ENCODE results near the gene DEGS2. TPM values are rescaled to one million over a fixed set of nuclear protein-coding genes. Genes with fewer than 3 reads are reported as not detected.

The DEGS2 gene
- total and polyA plus RNA-seq, 2 experiments from 2014 or later = 1.4 TPM; not detected in 1

GRCh38 chr14:100102156-100102785 lies 57.2 kb downstream of the DEGS2 start:
- in situ Hi-C loops (cut with MboI) = no loop called here
- Histone ChIP-seq H3K9me2 (ENCODE audit: insufficient read depth) (no peaks in the 10 kb centered on the region), H3K9me3 (ENCODE audit: low read depth) (no peaks in the 10 kb centered on the region), H3K79me2 (ENCODE audit: insufficient read depth) (0 out of 2 replicates have a peak, but pooled peaks cover 4% of the 10 kb centered on the region), H3K27ac (no peak overlapping the region), H4K20me1 (ENCODE audit: insufficient read depth) (no peaks in the 10 kb centered on the region), H3K4me3 (no peak overlapping the region), H3F3A (ENCODE audit: insufficient read depth) (0 out of 2 replicates have a peak, but pooled peaks cover 10% of the 10 kb centered on the region), H3K27me3 (replicated peaks; ENCODE audit: insufficient read depth) (no peaks in the 10 kb centered on the region), H3K4me1 (ENCODE audit: insufficient read depth) (peaks cover 14% of the 10 kb centered on the region; the same call in 1 of the 2 replicates), H2AFZ (no peak overlapping the region), H3K4me2 (ENCODE audit: unreplicated experiment) (no peak overlapping the region), H3K9ac (no peak overlapping the region), H3K36me3 (ENCODE audit: low read depth) (0 out of 2 replicates have a peak, but pooled peaks cover 12% of the 10 kb centered on the region)
- 95 to 98% methylated on average over 8 of the region's 8 CpGs for WGBS, 2 experiments (ENCODE audit: low coverage in 1 of 2, low lambda C conversion rate in 2 of 2, missing lambda C conversion rate in 2 of 2)
- TF ChIP-seq EZH2 (IDR thresholded peaks at IDR 0.05; ENCODE audit: insufficient read depth, poor library complexity, severe bottlenecking) (no peak), EZH2phosphoT487 (IDR thresholded peaks at IDR 0.05; ENCODE audit: insufficient read depth, low read depth) (no peak)
- no peak for DNase-seq

- in situ Hi-C loops (cut with MboI) = no loop called here
- 95% methylated on average over 14 of the region's 14 CpGs for WGBS, 2 experiments (ENCODE audit: low coverage in 1 of 2, low lambda C conversion rate in 2 of 2, missing lambda C conversion rate in 2 of 2)
These were observed 59.3 kb downstream of the DEGS2 start for GRCh38 chr14:100100032-100100703.

GRCh38 chr14:100098171-100098570 lies 61.3 kb downstream of the DEGS2 start:
- Histone ChIP-seq H3K36me3 (ENCODE audit: low read depth) (0 out of 2 replicates have a peak, but pooled peaks cover 12% of the 10 kb centered on the region), H3K9ac (no peak overlapping the region), H3K4me1 (ENCODE audit: insufficient read depth) (peaks cover 16% of the 10 kb centered on the region), H3K27me3 (replicated peaks; ENCODE audit: insufficient read depth) (no peaks in the 10 kb centered on the region), H3K4me2 (ENCODE audit: unreplicated experiment) (no peak overlapping the region), H4K20me1 (ENCODE audit: insufficient read depth) (no peaks in the 10 kb centered on the region), H3K27ac (no peak overlapping the region), H3F3A (ENCODE audit: insufficient read depth) (peaks cover 17% of the 10 kb centered on the region), H3K9me3 (ENCODE audit: low read depth) (no peaks in the 10 kb centered on the region), H2AFZ (no peak overlapping the region), H3K79me2 (ENCODE audit: insufficient read depth) (no peaks in the 10 kb centered on the region), H3K4me3 (no peak overlapping the region), H3K9me2 (ENCODE audit: insufficient read depth) (no peaks in the 10 kb centered on the region)
- in situ Hi-C loops (cut with MboI) = loop anchor here (10.0 kb wide), 1 partner anchor 113 kb away; no protein-coding TSS in a partner anchor
- 99 to 100% methylated on average over 8 of the region's 8 CpGs for WGBS, 2 experiments (ENCODE audit: low coverage in 1 of 2, low lambda C conversion rate in 2 of 2, missing lambda C conversion rate in 2 of 2)
- TF ChIP-seq EZH2 (IDR thresholded peaks at IDR 0.05; ENCODE audit: insufficient read depth, poor library complexity, severe bottlenecking) (no peak), EZH2phosphoT487 (IDR thresholded peaks at IDR 0.05; ENCODE audit: insufficient read depth, low read depth) (no peak)
- no peak for DNase-seq

More at GRCh38 chr14:100100032-100100703, 59.3 kb downstream of the DEGS2 start:
- Histone ChIP-seq H4K20me1 (ENCODE audit: insufficient read depth) (no peaks in the 10 kb centered on the region), H3K9me2 (ENCODE audit: insufficient read depth) (no peaks in the 10 kb centered on the region), H3K9me3 (ENCODE audit: low read depth) (no peaks in the 10 kb centered on the region), H3K4me3 (no peak overlapping the region), H3K27ac (no peak overlapping the region), H3K36me3 (ENCODE audit: low read depth) (0 out of 2 replicates have a peak, but pooled peaks cover 12% of the 10 kb centered on the region), H3F3A (ENCODE audit: insufficient read depth) (peaks cover 25% of the 10 kb centered on the region), H3K9ac (no peak overlapping the region), H3K4me1 (ENCODE audit: insufficient read depth) (peaks cover 25% of the 10 kb centered on the region), H2AFZ (no peak overlapping the region), H3K79me2 (ENCODE audit: insufficient read depth) (no peaks in the 10 kb centered on the region), H3K27me3 (replicated peaks; ENCODE audit: insufficient read depth) (no peaks in the 10 kb centered on the region), H3K4me2 (ENCODE audit: unreplicated experiment) (no peak overlapping the region)
- no peak for TF ChIP-seq EZH2phosphoT487 (IDR thresholded peaks at IDR 0.05; ENCODE audit: insufficient read depth, low read depth)
- TF ChIP-seq EZH2 (IDR thresholded peaks at IDR 0.05; ENCODE audit: insufficient read depth, poor library complexity, severe bottlenecking) = no peak
- DNase-seq = no peak

GRCh38 chr14:100096656-100097055 lies 62.8 kb downstream of the DEGS2 start:
- DNase-seq = peak; percentile 83
- Histone ChIP-seq H3K9ac (peak overlapping the region; percentile 23; the same call in 1 of the 2 replicates), H3K27ac (peak overlapping the region; percentile 32), H3F3A (ENCODE audit: insufficient read depth) (peaks cover 17% of the 10 kb centered on the region), H3K36me3 (ENCODE audit: low read depth) (0 out of 2 replicates have a peak, but pooled peaks cover 12% of the 10 kb centered on the region), H2AFZ (no peak overlapping the region), H3K9me3 (ENCODE audit: low read depth) (no peaks in the 10 kb centered on the region), H3K4me3 (no peak overlapping the region), H3K9me2 (ENCODE audit: insufficient read depth) (no peaks in the 10 kb centered on the region), H3K4me1 (ENCODE audit: insufficient read depth) (peaks cover 16% of the 10 kb centered on the region), H4K20me1 (ENCODE audit: insufficient read depth) (no peaks in the 10 kb centered on the region), H3K27me3 (replicated peaks; ENCODE audit: insufficient read depth) (no peaks in the 10 kb centered on the region), H3K79me2 (ENCODE audit: insufficient read depth) (no peaks in the 10 kb centered on the region), H3K4me2 (ENCODE audit: unreplicated experiment) (peak overlapping the region; percentile 19)
- no peak for TF ChIP-seq EZH2 (IDR thresholded peaks at IDR 0.05; ENCODE audit: insufficient read depth, poor library complexity, severe bottlenecking)
- in situ Hi-C loops (cut with MboI) = loop anchor here (10.0 kb wide), 1 partner anchor 112 kb away; no protein-coding TSS in a partner anchor
- 22 to 33% methylated on average over 3 of the region's 3 CpGs for WGBS, 2 experiments (ENCODE audit: low coverage in 1 of 2, low lambda C conversion rate in 2 of 2, missing lambda C conversion rate in 2 of 2)

MicroRNAs within 50 kb of the gene (microRNA counts, 767-probe panel; counts per million panel counts)
- microRNA hsa-miR-151b (447 counts per million, percentile 86 among the panel's probes with 10 or more counts), microRNA hsa-miR-342-3p (4,954 counts per million, percentile 89 among the panel's probes with 10 or more counts), microRNA hsa-miR-342-5p (447 counts per million, percentile 86 among the panel's probes with 10 or more counts)

Small RNA genes within 50 kb of the gene (microRNA-seq; reads per million reads assigned to microRNA genes)
- 11.8 reads per million, percentile 17 among the genes with 10 or more reads in this experiment for gene MIR151B (ENCODE audit: borderline number of aligned reads)
- gene MIR342 (ENCODE audit: borderline number of aligned reads) = 798 reads per million, percentile 72 among the genes with 10 or more reads in this experiment

Small RNA genes within 50 kb of the gene (small RNA-seq; reads per million reads assigned to genes)
- gene MIR151B (ENCODE audit: low read depth, low replicate concordance) (not detected), gene MIR342 (ENCODE audit: low read depth, low replicate concordance) (0.68 reads per million, percentile 18 among the genes with 10 or more reads in this experiment)

Other genes starting within 250 kb of the DEGS2 start
- gene EVL, start 94.2 kb downstream of the DEGS2 start, total RNA-seq (2014; rRNA removed; shearing (Covaris generic)) = 15.8 and 29.9 TPM in 2 replicates
- 6.2 and 6.6 TPM in 2 replicates for gene EVL, start 94.2 kb downstream of the DEGS2 start, polyA plus RNA-seq (2016; fragmentation: Nextera tagmentation; extraction: Ambion mirVana)
- 43.3 and 45.3 TPM in 2 replicates for gene YY1, start 79.5 kb upstream of the DEGS2 start, total RNA-seq (2014; rRNA removed; shearing (Covaris generic))
- gene YY1, start 79.5 kb upstream of the DEGS2 start, polyA plus RNA-seq (2016; fragmentation: Nextera tagmentation; extraction: Ambion mirVana) = 34.9 and 38.2 TPM in 2 replicates
- 11.8 and 12.0 TPM in 2 replicates for gene SLC25A29, start 146.8 kb upstream of the DEGS2 start, total RNA-seq (2014; rRNA removed; shearing (Covaris generic))
- gene SLC25A29, start 146.8 kb upstream of the DEGS2 start, polyA plus RNA-seq (2016; fragmentation: Nextera tagmentation; extraction: Ambion mirVana) = 5.5 TPM in 2 replicates
- gene SLC25A47, start 163.7 kb upstream of the DEGS2 start, total RNA-seq (2014; rRNA removed; shearing (Covaris generic)) = not detected in 2 replicates
- gene SLC25A47, start 163.7 kb upstream of the DEGS2 start, polyA plus RNA-seq (2016; fragmentation: Nextera tagmentation; extraction: Ambion mirVana) = not detected in 2 replicates
- 15.3 and 22.4 TPM in 2 replicates for gene WDR25, start 216.8 kb upstream of the DEGS2 start, total RNA-seq (2014; rRNA removed; shearing (Covaris generic))
- 19.4 and 20.9 TPM in 2 replicates for gene WDR25, start 216.8 kb upstream of the DEGS2 start, polyA plus RNA-seq (2016; fragmentation: Nextera tagmentation; extraction: Ambion mirVana)